Measurements from ENCODE around the gene BRD3OS.

GRCh38 chr9:134067904-134068743 lies 42.8 kb downstream of the BRD3OS start, which contains the start of gene BRD3:
- no peak for TF ChIP-seq CTCF (conservative IDR thresholded peaks at IDR 0.05 in 1 of 2, IDR thresholded peaks at IDR 0.05 in 1 of 2; ENCODE audit: low read depth in 1 of 2, low read length in 2 of 2)
- TF ChIP-seq EZH2 (IDR thresholded peaks at IDR 0.05; ENCODE audit: low read length, missing control alignments): no peak
